Measurements from ENCODE around the gene RBP4.

- no peak for TF ChIP-seq POLR2A (IDR thresholded peaks at IDR 0.05; ENCODE audit: low read depth, low read length)
- TF ChIP-seq TAF1 (IDR thresholded peaks at IDR 0.05; ENCODE audit: low read depth, low read length) = no peak
These were observed 12.1 kb upstream of the RBP4 start for GRCh38 chr10:93613126-93613525.
